Stimulated activated naive B cell treated with anti-CD40 and anti-IgM and Interleukin-4, amounts not matched to agents 10 μg/mL and 1 μg/mL and 100 μg/mL, for 72 hours (primary cell): ENCODE measurements around the gene SFRP2.

Experiments used
- ATAC-seq, 2 donors: fragments of 150-1000 bp; cut with Tn5 transposase; replicated peaks; 2 replicates each; pipeline ENCODE4 v1.10.0; 2021; ENCODE audit warnings: moderate library complexity in 1 of 2
- DNase-seq: peaks from one replicate; pipeline ENCODE4 v3.0.0; 2021
- H3K27ac Mint-ChIP-seq: one replicate; pipeline ENCODE4 v1.8.0; 2022; ENCODE audit warnings: mild to moderate bottlenecking, mixed read lengths
- H3K27me3 Mint-ChIP-seq, 2 donors: one replicate each; pipeline ENCODE4 v1.8.0; 2022; ENCODE audit warnings: mixed read lengths in 2 of 2
- H3K36me3 Mint-ChIP-seq, 2 donors: one replicate each; pipeline ENCODE4 v1.8.0; 2022; ENCODE audit warnings: mixed read lengths in 2 of 2, mild to moderate bottlenecking in 1 of 2
- H3K4me1 Mint-ChIP-seq, 2 donors: one replicate each; pipeline ENCODE4 v1.8.0; 2022; ENCODE audit warnings: mixed read lengths in 2 of 2, mild to moderate bottlenecking in 1 of 2
- H3K4me3 Mint-ChIP-seq, 2 donors: one replicate each; pipeline ENCODE4 v1.8.0; 2022; ENCODE audit warnings: mild to moderate bottlenecking in 2 of 2, mixed read lengths in 2 of 2, moderate library complexity in 1 of 2
- H3K9me3 Mint-ChIP-seq, 2 donors: one replicate each; pipeline ENCODE4 v1.8.0; 2022; ENCODE audit warnings: mixed read lengths in 2 of 2, mild to moderate bottlenecking in 1 of 2

The SFRP2 gene

GRCh38 chr4:153773236-153773690, 15.6 kb downstream of the SFRP2 start:
- DNase-seq, result no peak
- H3K4me3 Mint-ChIP-seq, result no peak overlapping the region
- H3K4me1 Mint-ChIP-seq, result no peaks in the 10 kb centered on the region
- H3K27ac Mint-ChIP-seq, result no peak overlapping the region
- no peak for ATAC-seq
- H3K36me3 Mint-ChIP-seq, result peaks cover 0 to 2% of the 10 kb centered on the region in 2 donors
- peaks cover 0 to 1% of the 10 kb centered on the region in 2 donors for H3K9me3 Mint-ChIP-seq
- H3K27me3 Mint-ChIP-seq, result peaks cover 38 to 51% of the 10 kb centered on the region in 2 donors

DNA sequence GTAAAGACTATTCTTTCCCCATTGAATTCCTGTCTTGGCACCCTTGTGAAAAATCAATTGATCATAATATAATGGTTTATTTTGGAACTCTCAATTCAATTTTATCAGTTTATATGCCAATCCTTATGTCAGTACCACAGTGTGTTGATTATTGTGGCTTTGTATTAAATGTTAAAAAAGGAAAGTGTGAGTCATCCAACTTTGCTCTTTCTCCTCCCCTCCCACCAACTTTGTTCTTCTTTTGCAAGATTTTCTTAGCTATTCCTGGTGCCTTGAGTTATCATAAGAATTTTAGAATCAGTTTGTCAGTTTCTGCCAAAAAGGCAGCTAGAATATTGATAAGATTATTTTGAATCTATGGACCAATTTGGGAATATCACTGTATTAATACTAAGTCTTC, 17.8 kb downstream of the SFRP2 start:
- Mint-ChIP-seq H3K4me3 (no peak overlapping the region), H3K9me3 (peaks cover 0 to 1% of the 10 kb centered on the region in 2 donors), H3K27ac (no peak overlapping the region), H3K27me3 (peaks cover 28 to 34% of the 10 kb centered on the region in 2 donors), H3K4me1 (no peaks in the 10 kb centered on the region), H3K36me3 (peaks cover 0 to 2% of the 10 kb centered on the region in 2 donors)
- DNase-seq (no peak), ATAC-seq (no peak)

DNA sequence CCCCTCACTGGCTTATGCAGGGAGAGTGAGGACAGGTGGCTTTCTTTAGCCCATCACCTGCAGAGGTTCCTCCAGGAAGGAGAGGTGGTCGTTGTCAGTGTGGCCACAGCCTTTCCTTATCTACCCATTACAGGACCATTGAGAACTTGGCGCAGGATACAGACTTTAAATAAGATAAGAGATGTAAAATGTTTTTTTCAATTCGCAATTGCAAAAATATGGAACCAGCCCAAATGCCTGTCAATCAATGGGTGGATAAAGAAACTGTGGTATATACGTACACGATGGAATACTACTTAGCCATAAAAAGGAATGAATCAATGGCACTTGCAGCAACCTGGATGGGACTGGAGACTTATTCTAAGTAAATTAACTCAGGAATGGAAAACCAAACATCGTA, 22.1 kb downstream of the SFRP2 start:
- no peak overlapping the region for H3K4me3 Mint-ChIP-seq
- H3K27ac Mint-ChIP-seq, result no peak overlapping the region
- peaks cover 0 to 3% of the 10 kb centered on the region in 2 donors for H3K9me3 Mint-ChIP-seq
- H3K36me3 Mint-ChIP-seq, result no peaks in the 10 kb centered on the region
- H3K4me1 Mint-ChIP-seq, result no peaks in the 10 kb centered on the region
- DNase-seq, result no peak
- no peak for ATAC-seq
- H3K27me3 Mint-ChIP-seq, result peaks cover 27 to 28% of the 10 kb centered on the region in 2 donors

DNA sequence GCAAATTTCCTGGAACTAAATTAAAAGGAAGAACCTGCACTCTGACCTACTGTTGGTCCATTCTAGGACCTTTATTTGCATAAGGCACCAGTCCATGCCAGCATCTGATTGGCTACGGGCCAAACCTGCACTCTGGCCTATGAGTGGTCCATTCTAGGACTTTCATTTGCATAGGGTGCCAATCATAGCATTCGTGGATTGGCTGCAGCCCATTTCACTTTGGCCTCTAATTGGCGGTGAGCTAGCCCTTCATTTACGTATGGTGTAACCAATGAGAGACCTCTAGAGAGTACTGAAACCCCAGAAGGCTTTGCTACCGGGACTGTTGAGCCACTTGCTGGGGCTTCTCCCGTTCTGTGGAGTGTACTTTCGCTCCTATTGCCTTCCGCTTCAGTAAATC, 23.0 kb downstream of the SFRP2 start:
- H3K36me3 Mint-ChIP-seq, result no peaks in the 10 kb centered on the region
- DNase-seq, result no peak
- no peaks in the 10 kb centered on the region for H3K4me1 Mint-ChIP-seq
- no peak overlapping the region for H3K4me3 Mint-ChIP-seq
- peaks cover 0 to 3% of the 10 kb centered on the region in 2 donors for H3K9me3 Mint-ChIP-seq
- no peak overlapping the region for H3K27ac Mint-ChIP-seq
- H3K27me3 Mint-ChIP-seq, result peaks cover 30% of the 10 kb centered on the region in 2 donors
- no peak for ATAC-seq

DNA sequence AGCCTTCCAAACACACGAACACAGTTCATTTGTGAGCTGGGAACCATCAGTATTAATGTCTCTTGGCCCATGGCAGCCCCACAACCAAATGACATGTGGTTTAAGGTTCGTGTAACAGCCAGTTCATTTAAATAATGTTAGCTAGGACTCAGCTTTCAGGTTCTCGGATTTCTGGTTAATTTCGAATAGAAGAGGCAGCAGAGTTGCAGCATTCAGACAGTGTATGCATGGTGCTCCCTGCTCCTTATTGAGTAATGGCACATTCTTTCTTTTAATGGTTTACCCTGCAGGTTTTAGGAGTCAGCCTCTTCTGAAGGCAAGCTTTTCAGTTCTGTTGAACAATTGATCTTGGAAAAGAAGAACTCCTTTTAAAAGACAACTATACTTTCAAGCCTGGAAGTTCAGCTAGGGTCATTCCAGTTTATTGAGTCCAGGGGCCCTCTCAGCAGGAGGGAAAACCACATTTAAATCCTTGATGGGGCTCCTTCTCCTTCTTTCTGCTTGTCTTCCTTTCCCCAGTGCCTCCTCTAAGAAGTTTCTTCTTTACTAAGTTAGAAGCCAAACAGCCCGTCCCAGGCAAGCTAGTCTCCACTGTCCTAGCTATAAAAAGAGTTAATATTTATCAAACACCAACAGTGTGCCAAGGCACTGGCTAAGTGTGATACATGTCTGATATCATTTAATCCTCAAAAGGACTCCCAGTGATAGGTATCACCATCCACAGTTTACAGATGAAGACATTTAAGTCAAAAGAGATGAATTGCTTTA, 24.1 kb downstream of the SFRP2 start:
- no peak for ATAC-seq
- peaks cover 26 to 27% of the 10 kb centered on the region in 2 donors for H3K27me3 Mint-ChIP-seq
- no peak for DNase-seq
- peaks cover 0 to 2% of the 10 kb centered on the region in 2 donors for H3K9me3 Mint-ChIP-seq
- no peak overlapping the region for H3K27ac Mint-ChIP-seq
- H3K4me1 Mint-ChIP-seq, result peaks cover 0 to 2% of the 10 kb centered on the region in 2 donors
- H3K4me3 Mint-ChIP-seq, result no peak overlapping the region
- no peaks in the 10 kb centered on the region for H3K36me3 Mint-ChIP-seq

- H3K4me3 Mint-ChIP-seq, result no peak overlapping the region
- H3K27me3 Mint-ChIP-seq, result peaks cover 36 to 37% of the 10 kb centered on the region in 2 donors
- H3K36me3 Mint-ChIP-seq, result no peaks in the 10 kb centered on the region
- no peak overlapping the region for H3K27ac Mint-ChIP-seq
- no peak for DNase-seq
- peaks cover 0 to 2% of the 10 kb centered on the region in 2 donors for H3K4me1 Mint-ChIP-seq
- peaks cover 0 to 2% of the 10 kb centered on the region in 2 donors for H3K9me3 Mint-ChIP-seq
- no peak for ATAC-seq
Observed at GRCh38 chr4:153763404-153763803, 25.5 kb downstream of the SFRP2 start.

- Mint-ChIP-seq H3K27ac (no peak within 1 kb of the TSS), H3K36me3 (no peaks in the 10 kb centered on the region), H3K9me3 (peaks cover 0 to 2% of the 10 kb centered on the region in 2 donors), H3K27me3 (peaks cover 51 to 53% of the 10 kb centered on the region in 2 donors), H3K4me3 (peak within 1 kb of the TSS; percentile 59 to 70), H3K4me1 (peaks cover 0 to 5% of the 10 kb centered on the region in 2 donors)
- no peak for DNase-seq
- ATAC-seq, result peak; percentile 36 to 53
Observed at GRCh38 chr4:153759407-153760316, 29.2 kb downstream of the SFRP2 start, which contains the start of gene RNF175. Gene RNF175 (minus strand): TSS chr4:153760024. CDS start chr4:153759862, 162 bp downstream.

DNA sequence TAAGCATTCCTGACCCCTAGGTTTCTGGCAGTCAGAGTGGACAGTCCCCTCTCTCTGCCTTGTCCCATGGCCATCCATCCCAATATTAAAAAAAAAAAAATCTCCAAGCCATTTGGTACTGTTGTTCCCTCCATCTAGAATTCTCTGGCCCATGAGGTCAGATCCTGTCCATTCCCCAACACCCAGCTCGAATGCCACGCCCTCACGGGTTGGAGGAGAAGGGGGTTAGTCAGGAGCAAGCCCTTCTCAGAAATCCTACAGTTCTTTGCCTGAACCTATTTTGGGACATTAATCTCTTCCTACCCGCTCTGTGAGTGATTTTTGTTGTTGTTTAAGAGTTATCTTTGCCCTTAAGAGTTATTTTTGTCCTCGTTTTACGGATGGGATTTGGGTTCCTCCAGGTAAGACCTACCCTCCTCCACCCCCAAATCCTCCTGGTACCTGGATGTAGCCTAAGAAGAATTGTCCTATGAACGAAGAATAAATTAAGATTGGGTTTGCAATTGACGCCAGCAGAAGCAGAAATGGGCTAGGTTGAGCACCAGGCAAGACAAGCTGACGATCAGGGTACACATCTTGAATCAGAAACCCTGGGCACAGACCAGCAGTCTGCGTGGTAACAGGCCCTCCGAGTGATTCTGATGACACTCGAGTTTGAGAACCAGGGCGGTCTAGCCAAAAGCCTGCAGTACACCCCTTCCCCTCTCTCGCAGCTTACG, 30.0 kb downstream of the SFRP2 start:
- H3K27me3 Mint-ChIP-seq, result peaks cover 46 to 53% of the 10 kb centered on the region in 2 donors

GRCh38 chr4:153758136-153758535, 30.7 kb downstream of the SFRP2 start:
- no peaks in the 10 kb centered on the region for H3K9me3 Mint-ChIP-seq
- H3K27ac Mint-ChIP-seq, result no peak overlapping the region
- no peak for DNase-seq
- H3K27me3 Mint-ChIP-seq, result peaks cover 41 to 46% of the 10 kb centered on the region in 2 donors
- H3K4me1 Mint-ChIP-seq, result peaks cover 0 to 5% of the 10 kb centered on the region in 2 donors
- ATAC-seq, result no peak
- H3K36me3 Mint-ChIP-seq, result no peaks in the 10 kb centered on the region
- H3K4me3 Mint-ChIP-seq, result no peak overlapping the region

More for the DNA sequence above, 30.0 kb downstream of the SFRP2 start:
- Mint-ChIP-seq H3K9me3 (peaks cover 0 to 2% of the 10 kb centered on the region in 2 donors), H3K4me3 (peak overlapping the region; percentile 42 to 49), H3K36me3 (no peaks in the 10 kb centered on the region), H3K27ac (no peak overlapping the region), H3K4me1 (peaks cover 0 to 5% of the 10 kb centered on the region in 2 donors)
- DNase-seq (no peak), ATAC-seq (no peak)

- Mint-ChIP-seq H3K4me3 (no peak overlapping the region), H3K4me1 (peaks cover 0 to 5% of the 10 kb centered on the region in 2 donors), H3K36me3 (no peaks in the 10 kb centered on the region), H3K27ac (no peak overlapping the region), H3K9me3 (no peaks in the 10 kb centered on the region), H3K27me3 (peaks cover 36 to 40% of the 10 kb centered on the region in 2 donors)
- DNase-seq (no peak), ATAC-seq (no peak)
Observed at GRCh38 chr4:153757407-153757806, 31.5 kb downstream of the SFRP2 start.

GRCh38 chr4:153755186-153755585, 33.7 kb downstream of the SFRP2 start:
- no peak overlapping the region for H3K4me3 Mint-ChIP-seq
- no peak overlapping the region for H3K27ac Mint-ChIP-seq
- peaks cover 0 to 5% of the 10 kb centered on the region in 2 donors for H3K4me1 Mint-ChIP-seq
- DNase-seq (no peak), ATAC-seq (no peak)
- H3K36me3 Mint-ChIP-seq, result no peaks in the 10 kb centered on the region
- H3K9me3 Mint-ChIP-seq, result no peaks in the 10 kb centered on the region
- H3K27me3 Mint-ChIP-seq, result peaks cover 27 to 28% of the 10 kb centered on the region in 2 donors

GRCh38 chr4:153750197-153750817, 38.6 kb downstream of the SFRP2 start:
- Mint-ChIP-seq H3K27me3 (peaks cover 3 to 4% of the 10 kb centered on the region in 2 donors), H3K4me1 (peaks cover 0 to 2% of the 10 kb centered on the region in 2 donors), H3K36me3 (no peaks in the 10 kb centered on the region), H3K9me3 (no peaks in the 10 kb centered on the region), H3K4me3 (no peak overlapping the region), H3K27ac (no peak overlapping the region)
- ATAC-seq (peak; percentile 88 to 98), DNase-seq (peak; percentile 54)

GRCh38 chr4:153748378-153748777, 40.5 kb downstream of the SFRP2 start:
- no peak overlapping the region for H3K4me3 Mint-ChIP-seq
- H3K27ac Mint-ChIP-seq, result no peak overlapping the region
- DNase-seq, result no peak

More at GRCh38 chr4:153748378-153748777, 40.5 kb downstream of the SFRP2 start:
- Mint-ChIP-seq H3K36me3 (no peaks in the 10 kb centered on the region), H3K9me3 (no peaks in the 10 kb centered on the region), H3K27me3 (peaks cover 3 to 4% of the 10 kb centered on the region in 2 donors), H3K4me1 (no peaks in the 10 kb centered on the region)
- ATAC-seq, result no peak
